Activated B cell treated with CpG ODN at 0.5 μM for 24 hours (primary cell): ENCODE measurements around the gene IL1RAPL1. TPM values are rescaled to one million over a fixed set of nuclear protein-coding genes. Genes with fewer than 3 reads are reported as not detected.

Experiments
- ATAC-seq: fragments of 200-7000 bp; cut with Tn5 transposase; one replicate; pipeline ENCODE4 v1.10.0; 2021; ENCODE audit warnings: low read depth, mild to moderate bottlenecking, moderate library complexity
- CTCF ChIA-PET: fragments of 350-600 bp; sonication (Branson Sonifier 250); formaldehyde crosslinking; loops from one replicate; lab custom pipeline; 2021; ENCODE audit warnings: antibody characterized with exemption; lab: Charles Lee
- POLR2A ChIA-PET: fragments of 350-600 bp; sonication (Branson Sonifier 250); formaldehyde crosslinking; loops from one replicate; lab custom pipeline; 2021; ENCODE audit warnings: antibody characterized with exemption; lab: Charles Lee
- DNase-seq: peaks from one replicate; pipeline ENCODE4 v3.0.0; 2022
- H3K27ac Mint-ChIP-seq: one replicate; pipeline ENCODE4 v1.8.0; 2020; ENCODE audit warnings: mixed read lengths
- H3K27me3 Mint-ChIP-seq: one replicate; pipeline ENCODE4 v1.8.0; 2021; ENCODE audit warnings: mixed read lengths
- H3K36me3 Mint-ChIP-seq: one replicate; pipeline ENCODE4 v1.8.0; 2021; ENCODE audit warnings: low read depth, mixed read lengths
- H3K4me1 Mint-ChIP-seq: one replicate; pipeline ENCODE4 v1.8.0; 2021; ENCODE audit warnings: mixed read lengths
- H3K4me3 Mint-ChIP-seq: one replicate; pipeline ENCODE4 v1.8.0; 2020; ENCODE audit warnings: mild to moderate bottlenecking, mixed read lengths
- H3K9me3 Mint-ChIP-seq: one replicate; pipeline ENCODE4 v1.8.0; 2020; ENCODE audit warnings: mixed read lengths
- CTCF ChIP-seq: fragments of 200-600 bp; IDR thresholded peaks from one replicate; pipeline ENCODE4 v1.8.0; 2022; ENCODE audit warnings: antibody characterized with exemption, mild to moderate bottlenecking
- intact Hi-C: fragments of 100-400 bp; cut with micrococcal nuclease; formaldehyde crosslinking; loops from one replicate; pipeline ENCODE4 v1.15.1; 2024
- total RNA-seq: library from RNA; stranded (reverse); gene quantifications from 2 replicates; pipeline ENCODE4 v1.2.3, GENCODE V29; 2022

IL1RAPL1 gene
- total RNA-seq, 1 donor from 2014 or later: not detected

- intact Hi-C loops: no loop called here
- ATAC-seq (no peak), DNase-seq (no peak)
- CTCF ChIA-PET: no interaction called here
- no peaks in the 10 kb centered on the region for H3K27me3 Mint-ChIP-seq
- H3K4me3 Mint-ChIP-seq: no peak overlapping the region
- no peaks in the 10 kb centered on the region for H3K36me3 Mint-ChIP-seq
- no peaks in the 10 kb centered on the region for H3K9me3 Mint-ChIP-seq
- no peak overlapping the region for H3K27ac Mint-ChIP-seq
- POLR2A ChIA-PET: no interaction called here
- no peaks in the 10 kb centered on the region for H3K4me1 Mint-ChIP-seq
- no peak for TF ChIP-seq CTCF
These were observed 51.5 kb downstream of the IL1RAPL1 start for GRCh38 chrX:28638775-28639174.

- CTCF ChIA-PET: no interaction called here
- POLR2A ChIA-PET: no interaction called here
- H3K27me3 Mint-ChIP-seq: no peaks in the 10 kb centered on the region
- intact Hi-C loops: no loop called here
- H3K9me3 Mint-ChIP-seq: no peaks in the 10 kb centered on the region
- DNase-seq (no peak), ATAC-seq (no peak)
- no peak overlapping the region for H3K4me3 Mint-ChIP-seq
- H3K27ac Mint-ChIP-seq: no peak overlapping the region
- H3K36me3 Mint-ChIP-seq: no peaks in the 10 kb centered on the region
- H3K4me1 Mint-ChIP-seq: no peaks in the 10 kb centered on the region
- no peak for TF ChIP-seq CTCF
These were observed 52.2 kb downstream of the IL1RAPL1 start for GRCh38 chrX:28639451-28639850.

GRCh38 chrX:28649541-28649940, 62.3 kb downstream of the IL1RAPL1 start:
- Mint-ChIP-seq H3K36me3 (no peaks in the 10 kb centered on the region), H3K9me3 (no peaks in the 10 kb centered on the region), H3K27me3 (no peaks in the 10 kb centered on the region), H3K4me3 (no peak overlapping the region), H3K4me1 (no peaks in the 10 kb centered on the region), H3K27ac (no peak overlapping the region)
- intact Hi-C loops: no loop called here
- CTCF ChIA-PET: no interaction called here
- ATAC-seq (no peak), DNase-seq (no peak)
- TF ChIP-seq CTCF: no peak
- POLR2A ChIA-PET: no interaction called here

- Mint-ChIP-seq H3K27ac (no peak overlapping the region), H3K4me1 (no peaks in the 10 kb centered on the region), H3K9me3 (peaks cover 2% of the 10 kb centered on the region), H3K27me3 (no peaks in the 10 kb centered on the region), H3K4me3 (no peak overlapping the region), H3K36me3 (no peaks in the 10 kb centered on the region)
- intact Hi-C loops: no loop called here
- ATAC-seq (no peak), DNase-seq (no peak)
- TF ChIP-seq CTCF: no peak
- ChIA-PET POLR2A (no interaction called here), CTCF (no interaction called here)
These were observed 63.9 kb downstream of the IL1RAPL1 start for GRCh38 chrX:28651186-28651585.

GRCh38 chrX:28659269-28659668, 72.0 kb downstream of the IL1RAPL1 start:
- ChIA-PET POLR2A (no interaction called here), CTCF (no interaction called here)
- Mint-ChIP-seq H3K9me3 (peaks cover 5% of the 10 kb centered on the region), H3K4me3 (no peak overlapping the region), H3K36me3 (no peaks in the 10 kb centered on the region), H3K27ac (no peak overlapping the region), H3K4me1 (no peaks in the 10 kb centered on the region), H3K27me3 (no peaks in the 10 kb centered on the region)
- TF ChIP-seq CTCF: no peak
- no peak for ATAC-seq
- intact Hi-C loops: no loop called here
- DNase-seq: no peak
